HCT116 (cell line): ENCODE results near the gene MED12. TPM values are rescaled to one million over a fixed set of nuclear protein-coding genes. Genes with fewer than 3 reads are reported as not detected.

ENCODE experiments used
- ATAC-seq: fragments of 200-7000 bp; cut with Tn5 transposase; 2 replicates; pipeline ENCODE4 v1.9.1; 2020; ENCODE audit warnings: mild to moderate bottlenecking, moderate library complexity
- BruUV-seq: library from RNA; stranded (reverse); fragments of 400-500 nt; replicated peaks from 2 replicates; lab custom pipeline; 2021; lab: Mats Ljungman, UMichigan
- CTCF ChIA-PET: fragments of 300-600 bp; sonication (Branson Sonifier 250); formaldehyde crosslinking; loops from one replicate; lab custom pipeline; 2021; ENCODE audit warnings: antibody characterized with exemption; lab: Charles Lee
- POLR2A ChIA-PET: fragments of 300-600, 350-600 bp; sonication (Branson Sonifier 250); formaldehyde crosslinking; loops from one replicate; lab custom pipeline; 2021; ENCODE audit warnings: antibody characterized with exemption; lab: Charles Lee
- RAD21 ChIA-PET, 2 experiments: fragments of 300-600 bp; sonication (Branson Sonifier 250); formaldehyde crosslinking; loops; one replicate each; lab custom pipeline; 2023; ENCODE audit warnings: low total read pairs in 2 of 2; ENCODE audit not compliant: uncharacterized antibody in 2 of 2, unreplicated experiment in 2 of 2, low non-redundant PET in 1 of 2; lab: Charles Lee
- DNase-seq: peaks from one replicate; pipeline ENCODE4 v3.0.0-alpha.2; 2010; ENCODE audit warnings: low read depth, low spot score
- H2AFZ ChIP-seq: fragments of 200-600 bp; shearing (Covaris generic), sonication (generic); 2 replicates; pipeline ENCODE4 v1.6.1; 2017; ENCODE audit warnings: low read depth, mixed run types, mixed read lengths, antibody characterized with exemption, low read length; ENCODE audit not compliant: poor library complexity, severe bottlenecking
- H3K27ac ChIP-seq: 2 replicates; pipeline ENCODE4 v1.5.1; 2012; ENCODE audit warnings: low read depth, low read length
- H3K27me3 ChIP-seq: fragments of 200-600 bp; sonication (generic); 2 replicates; pipeline ENCODE4 v1.6.1; 2016; ENCODE audit warnings: mixed run types, low read length, mixed read lengths; ENCODE audit not compliant: insufficient read depth
- H3K36me3 ChIP-seq, 2 experiments: fragments of 200-500 bp in 1 of 2; fragments of 200-600 bp in 1 of 2; sonication (Bioruptor generic) in 1 of 2; sonication (generic) in 1 of 2; 2 replicates each; pipeline versions ENCODE4 v1.5.1 to v1.6.1; 2014 to 2016; ENCODE audit warnings: low read length in 2 of 2, inconsistent platforms in 1 of 2, mixed read lengths in 1 of 2, mixed run types in 1 of 2; ENCODE audit not compliant: insufficient read depth in 2 of 2, control insufficient read depth in 1 of 2
- H3K4me1 ChIP-seq, 2 experiments: fragments of 200-600 bp in 1 of 2; sonication (generic) in 1 of 2; 2 replicates each; pipeline versions ENCODE4 v1.5.1 to v1.6.1; 2012 to 2017; ENCODE audit warnings: low read length in 2 of 2, inconsistent platforms in 1 of 2, mild to moderate bottlenecking in 1 of 2, mixed read lengths in 1 of 2, mixed run types in 1 of 2, moderate library complexity in 1 of 2; ENCODE audit not compliant: insufficient read depth in 2 of 2, control insufficient read depth in 1 of 2
- H3K4me2 ChIP-seq: fragments of 200-600 bp; sonication (generic); 2 replicates; pipeline ENCODE4 v1.6.1; 2017; ENCODE audit warnings: mixed run types, low read length, mixed read lengths
- H3K4me3 ChIP-seq, 2 experiments: fragments of 200-600 bp in 1 of 2; sonication (generic) in 1 of 2; replicated peaks in 1 of 2; 2 replicates each; pipeline ENCODE4 v1.5.1; 2011 to 2016; ENCODE audit warnings: low read length in 2 of 2, control low read depth in 1 of 2, low read depth in 1 of 2, mild to moderate bottlenecking in 1 of 2, mixed read lengths in 1 of 2, mixed run types in 1 of 2
- H3K79me2 ChIP-seq: fragments of 200-600 bp; sonication (generic); 2 replicates; pipeline ENCODE4 v1.6.1; 2017; ENCODE audit warnings: mild to moderate bottlenecking, mixed run types, low read length, moderate library complexity, mixed read lengths; ENCODE audit not compliant: insufficient read depth
- H3K9ac ChIP-seq: fragments of 200-600 bp; sonication (generic); 2 replicates; pipeline ENCODE4 v1.6.1; 2016; ENCODE audit warnings: low read length, mixed read lengths
- H3K9me2 ChIP-seq: fragments of 200-600 bp; sonication (generic), shearing (Covaris generic); 2 replicates; pipeline ENCODE4 v1.6.1; 2017; ENCODE audit warnings: mixed run types, mild to moderate bottlenecking, moderate library complexity; ENCODE audit not compliant: insufficient read depth
- H3K9me3 ChIP-seq, 2 experiments: fragments of 200-500 bp in 1 of 2; fragments of 200-600 bp in 1 of 2; sonication (Bioruptor generic) in 1 of 2; sonication (generic) in 1 of 2; 2 replicates each; pipeline ENCODE4 v1.6.1; 2014 to 2017; ENCODE audit warnings: low read length in 2 of 2, mixed read lengths in 2 of 2, inconsistent platforms in 1 of 2, low read depth in 1 of 2, mild to moderate bottlenecking in 1 of 2, mixed run types in 1 of 2, moderate library complexity in 1 of 2; ENCODE audit not compliant: control insufficient read depth in 1 of 2, insufficient read depth in 1 of 2
- H4K20me1 ChIP-seq: fragments of 200-600 bp; sonication (generic), shearing (Covaris generic); 2 replicates; pipeline ENCODE4 v1.6.1; 2017; ENCODE audit warnings: mixed run types, mild to moderate bottlenecking, moderate library complexity; ENCODE audit not compliant: insufficient read depth
- CBX3 ChIP-seq: IDR thresholded peaks from 2 replicates; pipeline ENCODE4 v1.6.1; 2012; ENCODE audit warnings: low read depth
- EGR1 ChIP-seq: IDR thresholded peaks from 2 replicates; pipeline ENCODE4 v1.6.1; 2012; ENCODE audit warnings: low read depth
- ELF1 ChIP-seq: IDR thresholded peaks from 2 replicates; pipeline ENCODE4 v1.6.1; 2012; ENCODE audit warnings: low read depth, borderline replicate concordance
- POLR2A ChIP-seq: IDR thresholded peaks from 2 replicates; pipeline ENCODE4 v1.7.0; 2011; ENCODE audit warnings: borderline replicate concordance; ENCODE audit not compliant: insufficient read depth, insufficient read length; ENCODE audit errors: extremely low read depth
- POLR2AphosphoS5 ChIP-seq: IDR thresholded peaks from 2 replicates; pipeline ENCODE4 v1.6.1; 2011; ENCODE audit warnings: mild to moderate bottlenecking, low read depth, low read length, moderate library complexity
- RAD21 ChIP-seq: IDR thresholded peaks from 2 replicates; pipeline ENCODE4 v1.6.1; 2012; ENCODE audit warnings: low read depth, mild to moderate bottlenecking
- SIN3A ChIP-seq: IDR thresholded peaks from 2 replicates; pipeline ENCODE4 v1.6.1; 2012; ENCODE audit warnings: low read depth
- SRF ChIP-seq: IDR thresholded peaks from 2 replicates; pipeline ENCODE4 v1.6.1; 2012; ENCODE audit warnings: low read depth
- TCF7L2 ChIP-seq: IDR thresholded peaks from 2 replicates; pipeline ENCODE4 v1.7.0; 2011; ENCODE audit warnings: borderline replicate concordance, inconsistent platforms; ENCODE audit not compliant: insufficient read depth, insufficient read length; ENCODE audit errors: extremely low read depth
- YY1 ChIP-seq: IDR thresholded peaks from 2 replicates; pipeline ENCODE4 v1.6.1; 2011; ENCODE audit warnings: low read length, low read depth, moderate library complexity, mild to moderate bottlenecking; ENCODE audit not compliant: insufficient replicate concordance; ENCODE audit errors: extremely low read depth
- ZBTB33 ChIP-seq: IDR thresholded peaks from 2 replicates; pipeline ENCODE4 v1.6.1; 2011; ENCODE audit warnings: mild to moderate bottlenecking, low read length, moderate library complexity; ENCODE audit not compliant: insufficient replicate concordance; ENCODE audit errors: extremely low read depth
- intact Hi-C: fragments of 100-400 bp; cut with micrococcal nuclease; formaldehyde crosslinking; loops from 2 replicates; pipeline ENCODE4 v1.10.0; 2022
- total RNA-seq: library from RNA; stranded (reverse); gene quantifications from one replicate; pipeline ENCODE4 v1.2.1, GENCODE V29; 2021; ENCODE audit not compliant: unreplicated experiment

The MED12 gene
- total RNA-seq, 1 experiment from 2014 or later, result 32.8 TPM

DNA sequence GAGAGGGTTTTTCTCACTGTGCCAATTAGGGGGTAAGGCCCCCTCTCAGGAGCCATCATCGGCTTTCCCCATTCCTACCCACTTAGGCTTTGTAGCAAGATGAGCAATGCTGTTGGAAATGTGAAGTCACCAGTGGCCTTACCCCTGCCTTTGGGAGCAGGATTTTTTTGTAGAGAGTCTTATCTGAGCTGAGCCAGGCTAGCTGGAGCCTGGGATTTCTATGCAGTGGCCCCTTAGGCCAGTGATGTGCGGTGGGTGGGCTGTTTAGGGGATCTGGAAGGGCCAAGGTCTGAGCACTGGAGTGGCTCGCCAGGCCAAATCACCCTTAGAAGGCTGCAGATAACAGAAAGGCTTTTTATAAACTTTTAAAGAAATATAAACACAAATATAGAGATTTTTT lies 16.1 kb upstream of the MED12 start:
- no peak for DNase-seq
- RAD21 ChIA-PET, result no interaction called here
- ATAC-seq, result no peak
- H3K9me3 ChIP-seq, result no peaks in the 10 kb centered on the region
- CTCF ChIA-PET, result no interaction called here
- no peaks in the 10 kb centered on the region for H4K20me1 ChIP-seq
- peaks cover 0 to 3% of the 10 kb centered on the region in 2 experiments; a peak in 1 of 4 replicates for H3K4me1 ChIP-seq
- no peak overlapping the region for H3K9ac ChIP-seq
- no peak overlapping the region for H3K4me2 ChIP-seq
- H3K79me2 ChIP-seq, result no peaks in the 10 kb centered on the region
- intact Hi-C loops, result no loop called here
- H2AFZ ChIP-seq, result no peak overlapping the region
- TF ChIP-seq ELF1 (no peak), TCF7L2 (no peak), SRF (no peak), EGR1 (no peak), SIN3A (no peak), ZBTB33 (no peak), POLR2AphosphoS5 (no peak), POLR2A (no peak), YY1 (no peak), CBX3 (no peak), RAD21 (no peak)
- H3K4me3 ChIP-seq, result no peak overlapping the region
- H3K36me3 ChIP-seq, result no peaks in the 10 kb centered on the region
- H3K27ac ChIP-seq, result no peak overlapping the region
- POLR2A ChIA-PET, result no interaction called here
- BruUV-seq, result no TSS peak
- no peaks in the 10 kb centered on the region for H3K9me2 ChIP-seq
- no peaks in the 10 kb centered on the region for H3K27me3 ChIP-seq
